ENCODE results near the gene KLHDC9.

Gene KLHDC9

GRCh38 chr1:161121042-161121650 lies 23.0 kb downstream of the KLHDC9 start:
- no peak for DNase-seq (ENCODE audit: low read depth)
- H3K4me3 ChIP-seq (ENCODE audit: low read depth, low read length), result no peak overlapping the region
- no peak for TF ChIP-seq CTCF (IDR thresholded peaks at IDR 0.05; ENCODE audit: control insufficient read depth, extremely low read depth, insufficient read depth)

- no peak overlapping the region for H3K4me3 ChIP-seq (ENCODE audit: low read depth, low read length)
- no peak for DNase-seq (ENCODE audit: low read depth)
- no peak for TF ChIP-seq CTCF (IDR thresholded peaks at IDR 0.05; ENCODE audit: control insufficient read depth, extremely low read depth, insufficient read depth)
Measured at GRCh38 chr1:161121834-161122233, 23.7 kb downstream of the KLHDC9 start.

- DNase-seq (ENCODE audit: low read depth), result no peak
- no peak for TF ChIP-seq CTCF (IDR thresholded peaks at IDR 0.05; ENCODE audit: control insufficient read depth, extremely low read depth, insufficient read depth)
- no peak overlapping the region for H3K4me3 ChIP-seq (ENCODE audit: low read depth, low read length)
Measured at GRCh38 chr1:161122967-161123366, 24.8 kb downstream of the KLHDC9 start.

- DNase-seq (ENCODE audit: low read depth), result no peak
- no peak for TF ChIP-seq CTCF (IDR thresholded peaks at IDR 0.05; ENCODE audit: control insufficient read depth, extremely low read depth, insufficient read depth)
- H3K4me3 ChIP-seq (ENCODE audit: low read depth, low read length), result no peak overlapping the region
Measured at GRCh38 chr1:161127649-161128048, 29.5 kb downstream of the KLHDC9 start.

- no peak overlapping the region for H3K4me3 ChIP-seq (ENCODE audit: low read depth, low read length)
- TF ChIP-seq CTCF (IDR thresholded peaks at IDR 0.05; ENCODE audit: control insufficient read depth, extremely low read depth, insufficient read depth), result no peak
- DNase-seq (ENCODE audit: low read depth), result no peak
Measured at GRCh38 chr1:161128591-161129420, 30.6 kb downstream of the KLHDC9 start.

- no peak for TF ChIP-seq CTCF (IDR thresholded peaks at IDR 0.05; ENCODE audit: control insufficient read depth, extremely low read depth, insufficient read depth)
- H3K4me3 ChIP-seq (ENCODE audit: low read depth, low read length), result no peak overlapping the region
- DNase-seq (ENCODE audit: low read depth), result no peak
Measured at GRCh38 chr1:161130266-161130665, 32.1 kb downstream of the KLHDC9 start.
